ENCODE results near the gene CRMP1. TPM values are rescaled to one million over a fixed set of nuclear protein-coding genes. Genes with fewer than 3 reads are reported as not detected.

Gene CRMP1
- total RNA-seq = under 1 TPM; 0.12 to 0.15 TPM

DNA sequence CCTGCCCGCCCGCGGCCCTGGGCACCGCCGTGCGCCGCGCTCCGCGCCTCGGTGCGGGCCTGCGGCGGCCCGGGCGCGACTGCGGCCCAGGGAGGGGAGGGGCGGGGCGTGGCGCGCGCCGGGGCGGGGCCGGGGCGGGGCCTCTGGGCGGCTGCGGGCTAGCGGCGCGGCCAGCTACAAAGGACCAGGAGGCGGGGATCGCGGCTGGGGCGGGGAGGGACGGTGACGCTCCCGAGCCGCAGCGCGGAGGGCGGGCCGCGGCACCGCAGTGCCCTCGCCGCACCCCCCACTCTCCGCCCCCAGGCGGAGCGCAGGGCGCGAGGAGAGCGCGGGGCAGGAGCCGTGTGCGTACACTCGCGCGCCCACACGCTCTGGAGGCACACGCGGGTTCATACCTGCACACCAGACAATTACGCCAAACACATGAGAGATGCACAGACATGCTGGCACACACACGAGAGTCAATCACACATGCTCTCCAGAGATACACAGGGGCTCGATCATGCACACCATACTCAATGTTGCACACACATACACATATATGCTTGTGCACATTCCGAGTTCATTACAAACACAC lies at the start of gene CRMP1:
TSS of gene CRMP1 (minus strand) at position 83 of the 577 bp plus-strand sequence. CDS start 117 bp downstream, outside the sequence.
- no peak within 1 kb of the TSS for H3K27ac Mint-ChIP-seq
- DNase-seq = no peak
- no peaks in the 10 kb centered on the region for H3K36me3 Mint-ChIP-seq (ENCODE audit: low read depth)
- peaks cover 4% of the 10 kb centered on the region for H3K4me1 Mint-ChIP-seq
- H3K4me3 Mint-ChIP-seq = no peak within 1 kb of the TSS
- peaks cover 53% of the 10 kb centered on the region for H3K27me3 Mint-ChIP-seq
- POLR2A ChIA-PET = no interaction called here
- CTCF ChIA-PET = no interaction called here
- no peaks in the 10 kb centered on the region for H3K9me3 Mint-ChIP-seq

DNA sequence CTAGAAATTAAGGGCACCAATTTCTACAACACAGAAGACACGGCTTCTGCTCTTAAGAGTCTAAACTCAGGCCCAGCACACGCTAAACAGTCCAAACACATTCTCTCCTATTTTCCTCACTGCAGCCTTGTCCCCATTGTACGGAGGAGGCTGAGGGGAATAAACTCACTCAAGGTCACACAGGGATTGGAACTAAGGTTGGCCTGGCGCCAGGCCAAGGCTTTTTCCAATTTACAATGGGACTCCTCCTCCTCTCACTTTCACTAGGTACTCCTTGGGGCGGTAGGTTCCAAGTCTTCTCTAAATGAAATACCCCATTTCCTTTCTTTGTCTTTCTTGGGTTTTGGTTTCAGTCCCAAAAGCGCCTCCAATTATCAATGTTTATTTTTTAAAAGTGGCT lies 48.7 kb upstream of the CRMP1 start:
- CTCF ChIA-PET = no interaction called here
- H3K36me3 Mint-ChIP-seq (ENCODE audit: low read depth) = no peaks in the 10 kb centered on the region
- peaks cover 3% of the 10 kb centered on the region for H3K9me3 Mint-ChIP-seq
- POLR2A ChIA-PET = interaction anchor here (0.6 kb wide), 1 partner anchor 1765 kb away, joined by 3 read pairs; no protein-coding TSS in a partner anchor
- H3K4me3 Mint-ChIP-seq = no peak overlapping the region
- peaks cover 4% of the 10 kb centered on the region for H3K4me1 Mint-ChIP-seq
- peaks cover 4% of the 10 kb centered on the region for H3K27me3 Mint-ChIP-seq
- DNase-seq = no peak
- no peak overlapping the region for H3K27ac Mint-ChIP-seq

DNA sequence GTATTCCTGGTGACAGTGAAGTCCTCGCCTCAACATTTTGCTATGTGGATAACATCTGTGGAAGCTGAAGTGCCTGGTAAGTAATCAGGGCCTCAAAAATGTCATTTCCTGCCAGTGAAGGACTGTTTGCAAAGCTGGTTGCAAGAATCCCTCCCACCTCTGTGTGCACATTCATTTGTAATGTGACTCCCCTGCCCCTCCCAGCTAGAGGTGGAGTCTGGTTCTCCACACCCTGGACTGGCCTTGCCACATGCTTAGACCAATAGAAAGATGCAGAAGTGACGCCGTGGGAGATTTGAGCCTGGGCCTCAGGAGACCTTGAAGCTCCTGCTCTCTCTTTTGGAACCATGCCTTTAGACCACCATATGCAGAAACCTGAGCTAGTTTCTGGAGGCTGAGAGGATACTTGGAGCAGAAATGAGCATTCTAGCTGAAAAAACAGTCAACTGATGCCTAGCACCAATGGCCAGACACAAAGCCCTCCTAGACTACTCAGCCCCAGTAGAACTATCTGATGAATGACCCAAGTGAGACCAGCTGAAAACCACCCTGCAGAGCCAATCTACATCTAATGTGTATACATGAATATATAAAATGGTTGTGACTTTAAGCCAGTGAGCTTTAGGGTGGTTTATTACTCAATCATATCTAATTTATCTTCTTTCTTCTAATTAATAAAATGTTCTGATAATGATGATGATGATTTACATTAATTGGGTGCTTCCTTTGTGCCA lies 47.8 kb upstream of the CRMP1 start:
- Mint-ChIP-seq H3K36me3 (ENCODE audit: low read depth) (no peaks in the 10 kb centered on the region), H3K27ac (no peak overlapping the region), H3K9me3 (no peaks in the 10 kb centered on the region), H3K4me1 (peaks cover 4% of the 10 kb centered on the region), H3K4me3 (no peak overlapping the region), H3K27me3 (peaks cover 6% of the 10 kb centered on the region)
- ChIA-PET POLR2A (no interaction called here), CTCF (no interaction called here)
- DNase-seq = no peak

DNA sequence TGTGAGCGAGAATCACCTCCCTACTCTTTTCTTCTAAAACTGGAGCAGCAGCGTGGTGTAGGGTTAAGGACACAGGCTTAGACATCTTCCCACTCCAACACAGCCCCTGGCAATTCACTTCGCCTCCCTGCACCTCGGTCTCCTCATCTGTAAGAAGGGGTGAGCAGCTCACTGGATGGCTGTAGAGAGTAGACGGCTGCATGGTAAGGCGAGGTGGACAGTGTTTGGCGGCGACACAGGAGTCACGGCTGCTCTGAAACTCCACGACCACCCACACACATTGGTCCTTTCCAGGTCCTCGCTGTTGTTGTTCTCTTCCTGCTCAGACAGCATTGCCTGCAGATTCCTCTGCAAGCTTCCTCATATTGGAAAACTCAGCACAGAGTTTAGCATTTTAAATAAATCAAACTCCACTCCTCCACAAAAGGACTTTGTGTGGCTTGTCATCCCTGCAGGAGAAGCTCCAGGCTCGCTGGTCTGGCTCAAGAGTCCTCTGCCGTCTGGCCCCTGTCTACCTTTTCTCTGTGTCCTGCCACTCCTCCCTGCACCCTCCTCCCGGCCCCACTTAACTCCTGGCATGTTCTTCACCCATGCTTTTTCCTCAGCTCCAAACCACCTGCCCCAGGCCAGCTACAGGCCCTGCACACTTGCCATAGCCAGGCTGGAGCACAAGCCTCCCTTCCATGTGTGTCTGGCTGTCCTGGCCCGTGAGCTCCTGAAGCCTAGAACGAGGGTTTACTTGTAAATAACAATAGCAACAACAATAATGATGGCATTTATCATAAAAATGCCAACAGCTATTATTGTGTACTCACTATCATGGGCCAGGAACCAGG lies 41.3 kb upstream of the CRMP1 start:
- no peaks in the 10 kb centered on the region for H3K9me3 Mint-ChIP-seq
- ChIA-PET POLR2A (no interaction called here), CTCF (no interaction called here)
- H3K36me3 Mint-ChIP-seq (ENCODE audit: low read depth) = no peaks in the 10 kb centered on the region
- H3K27ac Mint-ChIP-seq = no peak overlapping the region
- peaks cover 5% of the 10 kb centered on the region for H3K27me3 Mint-ChIP-seq
- H3K4me3 Mint-ChIP-seq = no peak overlapping the region
- H3K4me1 Mint-ChIP-seq = no peaks in the 10 kb centered on the region
- DNase-seq = no peak

DNA sequence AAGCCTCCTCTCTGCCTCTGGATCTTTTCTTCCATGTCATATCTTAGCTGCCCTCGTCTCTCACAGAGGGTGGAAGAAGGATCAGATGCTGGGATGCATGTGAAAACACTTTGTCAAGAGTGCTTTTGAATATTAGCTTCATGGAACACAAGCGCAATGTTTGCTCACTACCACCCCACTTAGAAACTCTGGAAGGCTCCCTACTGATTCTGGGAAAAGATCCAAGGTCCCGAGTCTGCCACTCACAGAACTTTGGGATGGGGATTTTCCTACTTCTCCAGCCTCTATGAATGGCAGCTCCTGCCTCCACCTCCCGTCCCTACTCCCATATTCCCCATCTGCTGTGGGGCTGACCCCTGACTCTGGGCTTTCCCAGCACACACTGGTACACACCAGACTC lies 40.2 kb upstream of the CRMP1 start:
- no peaks in the 10 kb centered on the region for H3K36me3 Mint-ChIP-seq (ENCODE audit: low read depth)

DNA sequence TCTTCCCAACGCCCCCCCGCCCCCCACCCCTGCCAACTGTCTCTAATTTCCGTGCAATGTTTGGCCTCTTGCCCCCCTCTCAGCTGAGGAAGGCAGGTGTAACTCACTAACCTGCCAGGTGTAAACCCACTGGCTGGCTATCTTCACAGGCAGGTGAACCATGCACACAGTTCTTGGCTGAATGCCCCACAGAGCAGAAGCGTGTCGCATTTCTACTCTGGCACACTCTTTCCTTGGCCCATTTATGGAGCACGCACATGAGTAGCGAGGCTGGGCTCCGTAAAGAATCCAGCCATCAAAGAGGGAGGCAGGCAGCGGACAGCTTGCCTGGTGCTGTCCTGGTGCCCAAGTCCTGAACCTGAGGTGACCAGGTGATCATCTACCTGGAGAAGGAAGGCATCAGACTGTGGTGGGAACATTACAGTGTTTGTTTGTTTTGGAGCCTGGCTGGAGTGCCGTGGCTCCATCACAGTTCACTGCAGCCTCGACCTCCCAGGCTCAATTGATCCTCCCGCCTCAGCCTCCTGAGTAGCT lies 39.2 kb upstream of the CRMP1 start:
- Mint-ChIP-seq H3K27ac (no peak overlapping the region), H3K27me3 (peaks cover 8% of the 10 kb centered on the region), H3K4me3 (no peak overlapping the region), H3K36me3 (ENCODE audit: low read depth) (no peaks in the 10 kb centered on the region), H3K9me3 (no peaks in the 10 kb centered on the region), H3K4me1 (no peaks in the 10 kb centered on the region)
- DNase-seq = no peak
- POLR2A ChIA-PET = no interaction called here
- CTCF ChIA-PET = no interaction called here

More for the DNA sequence above, 40.2 kb upstream of the CRMP1 start:
- no peaks in the 10 kb centered on the region for H3K4me1 Mint-ChIP-seq
- peaks cover 8% of the 10 kb centered on the region for H3K27me3 Mint-ChIP-seq
- H3K27ac Mint-ChIP-seq = no peak overlapping the region
- no peaks in the 10 kb centered on the region for H3K9me3 Mint-ChIP-seq
- DNase-seq = no peak
- ChIA-PET CTCF (no interaction called here), POLR2A (no interaction called here)
- H3K4me3 Mint-ChIP-seq = no peak overlapping the region

DNA sequence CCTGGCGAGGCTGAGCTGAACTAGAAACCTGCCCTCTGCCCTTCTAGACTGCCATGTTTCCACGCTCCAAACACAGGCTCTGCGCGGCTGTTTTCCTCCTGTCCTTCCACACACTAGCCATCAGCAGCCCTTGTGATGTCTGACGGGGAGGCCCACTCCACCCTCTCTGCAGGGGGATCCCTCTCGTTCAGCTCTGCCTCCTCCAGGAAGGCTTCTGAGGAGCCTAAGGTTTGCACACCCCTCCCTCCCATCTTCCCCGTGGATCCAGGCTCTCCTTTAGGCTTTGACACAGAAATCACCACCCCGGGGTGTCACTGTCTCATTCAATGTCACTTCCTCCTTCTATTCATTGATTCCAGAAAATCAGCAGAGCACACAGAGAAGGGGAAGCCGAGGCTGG lies 38.6 kb upstream of the CRMP1 start:
- CTCF ChIA-PET = no interaction called here
- POLR2A ChIA-PET = no interaction called here
- no peaks in the 10 kb centered on the region for H3K9me3 Mint-ChIP-seq
- no peak for DNase-seq
- no peak overlapping the region for H3K27ac Mint-ChIP-seq
- H3K4me3 Mint-ChIP-seq = no peak overlapping the region
- H3K27me3 Mint-ChIP-seq = peaks cover 8% of the 10 kb centered on the region
- no peaks in the 10 kb centered on the region for H3K4me1 Mint-ChIP-seq
- H3K36me3 Mint-ChIP-seq (ENCODE audit: low read depth) = no peaks in the 10 kb centered on the region

DNA sequence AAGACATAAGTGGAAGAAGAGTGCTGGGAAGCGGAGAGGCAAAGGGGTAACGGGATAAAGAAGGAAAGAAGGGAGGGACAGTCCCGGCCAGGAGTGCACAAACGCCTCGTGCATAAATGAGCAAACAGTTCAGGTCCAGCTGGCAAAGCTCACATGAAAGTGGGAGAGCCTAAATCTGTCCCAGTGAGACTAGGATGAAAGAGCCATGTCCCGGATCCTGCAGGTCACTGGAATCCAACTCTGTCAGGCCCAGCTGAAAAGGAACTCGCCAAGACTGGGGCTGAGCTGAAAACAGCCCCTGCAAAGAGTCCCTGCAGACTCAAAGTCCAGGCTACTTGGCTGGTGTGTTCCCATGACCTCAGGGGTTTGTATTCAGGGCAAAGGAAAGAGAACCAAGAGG lies 38.0 kb upstream of the CRMP1 start:
- POLR2A ChIA-PET = no interaction called here
- no peaks in the 10 kb centered on the region for H3K9me3 Mint-ChIP-seq
- peaks cover 7% of the 10 kb centered on the region for H3K27me3 Mint-ChIP-seq
- DNase-seq = no peak
- no peaks in the 10 kb centered on the region for H3K4me1 Mint-ChIP-seq
- CTCF ChIA-PET = no interaction called here
- no peak overlapping the region for H3K27ac Mint-ChIP-seq
- no peaks in the 10 kb centered on the region for H3K36me3 Mint-ChIP-seq (ENCODE audit: low read depth)
- no peak overlapping the region for H3K4me3 Mint-ChIP-seq

DNA sequence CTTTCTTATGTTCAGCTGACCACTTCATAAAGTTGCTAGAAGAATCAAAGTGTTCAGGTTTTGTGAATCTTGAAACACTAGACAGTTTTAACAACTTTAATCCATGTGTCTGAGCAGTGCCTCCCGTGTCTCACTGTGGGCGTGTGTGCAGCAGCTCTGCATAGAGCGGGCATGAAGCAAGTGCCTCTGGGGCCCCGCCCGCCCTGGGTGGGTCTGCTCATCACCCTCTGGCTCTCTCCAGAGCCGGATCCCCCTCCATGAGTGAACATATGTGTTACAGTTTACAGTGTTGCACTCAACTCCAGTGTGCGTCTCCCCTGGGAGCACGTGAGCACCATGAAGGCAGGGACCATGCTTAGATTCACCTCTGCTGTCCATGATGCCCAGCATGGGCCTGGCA lies 37.6 kb upstream of the CRMP1 start:
- DNase-seq = no peak
- H3K27me3 Mint-ChIP-seq = peaks cover 7% of the 10 kb centered on the region

DNA sequence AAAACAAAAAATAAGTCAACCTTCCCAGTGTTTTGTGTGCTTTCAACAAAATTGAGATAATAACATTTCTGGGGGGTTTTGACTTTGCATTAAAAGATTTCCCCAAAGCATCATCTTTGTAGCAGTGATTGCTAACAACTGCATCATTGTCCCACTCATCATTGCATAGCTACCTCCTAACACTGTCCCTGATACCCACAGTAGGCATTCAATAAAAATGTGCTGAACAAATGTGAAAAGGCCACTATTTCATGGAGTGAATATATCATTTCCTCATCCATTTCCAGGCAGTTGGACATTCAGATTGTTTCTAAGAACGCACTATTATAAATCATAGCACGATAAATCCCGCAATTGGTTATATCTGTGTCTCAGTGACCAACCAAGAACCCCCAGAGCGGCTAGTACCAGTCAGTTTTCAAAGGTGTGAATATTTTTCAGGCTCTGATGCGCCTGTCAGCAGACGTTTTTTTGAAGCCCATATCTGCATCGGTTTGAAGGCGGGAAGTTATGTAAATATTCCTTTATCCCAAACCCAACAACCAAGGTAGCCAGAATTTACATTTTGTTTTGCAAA lies 36.0 kb upstream of the CRMP1 start:
- peaks cover 7% of the 10 kb centered on the region for H3K27me3 Mint-ChIP-seq
- POLR2A ChIA-PET = no interaction called here
- no peak for DNase-seq
- CTCF ChIA-PET = no interaction called here
- no peak overlapping the region for H3K27ac Mint-ChIP-seq
- no peaks in the 10 kb centered on the region for H3K9me3 Mint-ChIP-seq
- no peaks in the 10 kb centered on the region for H3K36me3 Mint-ChIP-seq (ENCODE audit: low read depth)
- no peaks in the 10 kb centered on the region for H3K4me1 Mint-ChIP-seq
- H3K4me3 Mint-ChIP-seq = no peak overlapping the region

More for the DNA sequence above, 37.6 kb upstream of the CRMP1 start:
- H3K9me3 Mint-ChIP-seq = no peaks in the 10 kb centered on the region
- no peak overlapping the region for H3K4me3 Mint-ChIP-seq
- H3K36me3 Mint-ChIP-seq (ENCODE audit: low read depth) = no peaks in the 10 kb centered on the region
- ChIA-PET CTCF (no interaction called here), POLR2A (no interaction called here)
- no peak overlapping the region for H3K27ac Mint-ChIP-seq
- H3K4me1 Mint-ChIP-seq = no peaks in the 10 kb centered on the region

DNA sequence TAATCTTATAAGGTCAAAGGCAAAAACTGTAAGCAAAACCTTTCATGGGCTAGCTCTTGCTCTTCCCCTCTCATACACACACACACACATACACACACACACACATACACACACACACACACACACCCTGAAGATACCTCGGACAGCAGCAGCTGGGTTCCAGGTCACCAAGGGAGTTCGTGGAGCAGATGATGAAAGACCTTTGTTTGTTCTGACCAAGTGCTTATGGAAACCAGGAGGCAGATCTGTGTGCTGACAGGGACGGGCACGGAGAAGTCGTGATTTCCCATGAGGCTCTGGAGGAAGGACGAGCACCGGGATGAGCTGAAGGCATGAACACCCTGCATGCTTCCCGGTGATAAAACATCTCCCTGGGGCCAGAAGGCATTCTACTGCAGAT lies 35.4 kb upstream of the CRMP1 start:
- POLR2A ChIA-PET = no interaction called here
- Mint-ChIP-seq H3K27ac (no peak overlapping the region), H3K4me3 (no peak overlapping the region), H3K4me1 (no peaks in the 10 kb centered on the region), H3K9me3 (no peaks in the 10 kb centered on the region), H3K27me3 (peaks cover 7% of the 10 kb centered on the region), H3K36me3 (ENCODE audit: low read depth) (no peaks in the 10 kb centered on the region)
- CTCF ChIA-PET = no interaction called here
- DNase-seq = no peak

DNA sequence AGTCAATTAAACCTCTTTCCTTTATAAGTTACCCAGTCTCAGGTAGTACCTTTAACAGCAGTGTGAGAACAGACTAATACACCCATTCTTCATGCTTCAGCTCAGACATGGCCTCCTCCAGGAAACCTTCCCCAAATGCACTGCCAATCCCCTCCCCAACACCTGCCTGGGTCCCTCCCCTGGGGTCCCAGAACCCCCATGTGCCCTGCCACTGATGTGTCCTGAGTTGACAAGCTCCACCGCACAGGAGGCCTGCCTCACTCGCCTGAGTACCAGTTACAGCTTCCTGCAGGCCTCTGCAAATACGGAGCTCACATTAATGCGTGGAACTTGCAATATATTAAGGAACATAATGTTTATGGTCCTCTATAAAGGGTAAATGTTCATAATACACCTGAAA lies 34.9 kb upstream of the CRMP1 start:
- DNase-seq = no peak
- POLR2A ChIA-PET = no interaction called here
- Mint-ChIP-seq H3K4me3 (no peak overlapping the region), H3K4me1 (no peaks in the 10 kb centered on the region), H3K9me3 (no peaks in the 10 kb centered on the region), H3K36me3 (ENCODE audit: low read depth) (no peaks in the 10 kb centered on the region), H3K27me3 (peaks cover 7% of the 10 kb centered on the region), H3K27ac (no peak overlapping the region)
- CTCF ChIA-PET = no interaction called here

DNA sequence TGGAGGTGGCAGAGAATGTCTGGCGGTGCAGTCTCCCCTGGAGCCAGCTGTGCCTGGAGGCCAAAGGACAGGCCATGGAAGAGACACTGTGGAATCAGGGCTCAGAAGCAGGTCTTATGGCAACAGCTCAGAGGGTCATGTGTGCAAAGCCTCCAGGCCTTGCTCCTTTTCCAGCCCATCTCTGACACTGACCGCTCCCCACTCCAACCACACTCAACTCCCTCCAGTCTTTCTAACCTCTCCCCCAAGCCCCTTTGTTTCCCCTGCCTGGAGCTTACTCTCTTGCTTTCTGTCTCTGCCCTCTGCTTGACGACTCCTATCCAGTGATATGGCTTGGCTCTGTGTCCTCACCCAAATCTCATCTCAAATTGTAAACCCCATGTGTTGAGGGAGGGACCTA lies 34.2 kb upstream of the CRMP1 start:
- DNase-seq = no peak
- H3K27ac Mint-ChIP-seq = no peak overlapping the region
- CTCF ChIA-PET = no interaction called here
- peaks cover 7% of the 10 kb centered on the region for H3K27me3 Mint-ChIP-seq
- H3K4me3 Mint-ChIP-seq = no peak overlapping the region
- no peaks in the 10 kb centered on the region for H3K9me3 Mint-ChIP-seq
- no peaks in the 10 kb centered on the region for H3K36me3 Mint-ChIP-seq (ENCODE audit: low read depth)
- no peaks in the 10 kb centered on the region for H3K4me1 Mint-ChIP-seq
- POLR2A ChIA-PET = no interaction called here
